ENCODE results near the gene FSD2.

GRCh38 chr15:82739086-82739485, 66.8 kb downstream of the FSD2 start:
- no peak for TF ChIP-seq USF2 (IDR thresholded peaks at IDR 0.05; ENCODE audit: low read depth, low read length)
- no peak for TF ChIP-seq NFE2L2 (IDR thresholded peaks at IDR 0.05; ENCODE audit: low read depth, low read length)
- no peak for TF ChIP-seq CTCF (conservative IDR thresholded peaks at IDR 0.05; ENCODE audit: low read depth, low read length)

Measured in IMR-90 (cell line).